RPMI7951 (cell line): Measurements from ENCODE around the gene DCAF10. TPM values are rescaled to one million over a fixed set of nuclear protein-coding genes. Genes with fewer than 3 reads are reported as not detected.
A peak's percentile ranks its signal among the peaks of the same experiment; 100 is the strongest.
"Not testable (repeated sequence)": the region's sequence is repeated elsewhere in the genome, so short reads cannot be mapped to it uniquely, and the experiment has no call there.

ENCODE experiments used
- DNase-seq: peaks from one replicate; pipeline ENCODE4 v3.0.0-alpha.2; 2012; ENCODE audit warnings: low read depth
- total RNA-seq: library from RNA; depleted of rRNA; stranded (reverse); fragments of >200 nt; shearing (Covaris generic); gene quantifications from 2 replicates; pipeline ENCODE4 v1.2.3, GENCODE V29; 2014

The DCAF10 gene
- total RNA-seq, 1 experiment from 2014 or later, result 19.9 TPM

DNA sequence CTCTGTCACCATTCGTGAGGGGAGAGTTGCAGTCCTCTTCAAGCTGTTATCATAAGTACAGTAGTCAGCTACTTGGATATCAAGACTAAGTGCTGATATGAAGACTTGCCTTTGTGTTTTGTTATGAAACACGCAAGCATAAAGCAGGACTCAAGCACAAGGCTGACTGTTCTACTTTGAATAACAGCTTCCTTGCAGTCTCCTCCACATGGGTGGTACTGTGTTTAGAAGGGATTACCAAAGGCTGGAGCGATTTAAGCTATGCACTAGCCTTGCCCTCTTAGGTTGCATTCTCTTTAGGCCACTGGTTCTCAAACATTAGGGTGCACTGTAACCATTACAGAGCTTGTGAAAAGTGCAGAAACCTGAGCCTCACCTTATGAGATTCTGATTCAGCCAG, 61.9 kb downstream of the DCAF10 start:
- DNase-seq, result no peak

- DNase-seq, result no peak
Measured at GRCh38 chr9:37870081-37870798, 69.6 kb downstream of the DCAF10 start.

DNA sequence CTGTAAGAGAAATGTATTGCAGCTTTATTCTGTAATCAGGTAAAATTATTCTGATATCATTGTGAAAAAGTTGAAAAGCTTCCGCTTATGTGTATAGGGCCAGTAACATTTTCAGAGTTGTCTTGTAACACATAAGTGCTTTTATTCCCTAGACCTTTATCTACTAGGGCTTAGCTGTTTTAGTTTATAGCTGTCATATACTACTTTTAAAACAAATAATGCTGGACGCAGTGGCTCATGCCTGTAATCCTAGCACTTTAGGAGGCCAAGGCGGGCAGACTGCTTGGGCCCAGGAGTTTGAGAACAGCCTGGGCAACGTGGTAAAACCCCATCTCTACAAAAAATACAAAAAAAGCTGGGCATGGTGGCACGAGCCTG, 70.2 kb downstream of the DCAF10 start:
- no peak for DNase-seq

- DNase-seq, result no peak
Measured at GRCh38 chr9:37873955-37874354, 73.4 kb downstream of the DCAF10 start.

DNA sequence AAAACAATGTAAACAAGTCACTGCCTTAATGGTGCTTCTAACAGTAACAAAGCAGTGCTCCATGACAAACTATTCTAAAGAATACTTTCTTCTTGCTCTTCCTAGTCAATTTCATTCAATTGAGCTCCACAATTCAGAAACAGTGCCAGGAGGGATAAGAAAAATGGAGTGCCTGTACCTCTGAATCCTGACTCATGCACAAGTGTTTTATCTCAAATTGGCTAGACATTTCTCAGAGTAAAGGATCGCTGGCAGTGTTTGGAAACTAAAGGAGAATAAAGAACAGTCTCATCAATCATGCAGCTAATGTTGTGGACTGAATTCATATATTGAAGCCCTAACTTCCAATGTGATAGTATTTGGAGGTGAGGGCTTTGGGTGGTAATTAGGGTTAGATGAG, 75.8 kb downstream of the DCAF10 start:
- DNase-seq, result no peak

- no peak for DNase-seq
Measured at GRCh38 chr9:37880916-37881479, 80.4 kb downstream of the DCAF10 start.

GRCh38 chr9:37887977-37888583, 87.5 kb downstream of the DCAF10 start:
- not testable (repeated sequence) for DNase-seq

- no peak for DNase-seq
Measured at GRCh38 chr9:37889536-37889935, 88.9 kb downstream of the DCAF10 start.

DNA sequence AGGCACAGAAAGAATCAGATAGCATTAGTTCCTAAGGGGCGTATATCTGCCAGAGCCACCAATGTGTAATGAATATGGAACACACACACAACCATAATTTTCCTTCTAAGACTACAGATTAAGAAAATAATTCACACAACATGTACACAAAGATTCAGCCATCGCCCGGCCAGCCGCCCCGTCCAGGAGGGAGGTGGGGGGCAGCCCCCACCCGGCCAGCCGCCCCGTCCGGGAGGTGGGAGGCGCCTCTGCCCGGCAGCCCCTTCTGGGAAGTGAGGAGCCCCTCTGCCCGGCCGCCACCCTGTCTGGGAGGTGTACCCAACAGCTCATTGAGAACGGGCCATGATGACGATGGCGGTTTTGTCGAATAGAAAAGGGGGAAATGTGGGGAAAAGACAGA, 90.4 kb downstream of the DCAF10 start:
- DNase-seq, result not testable (repeated sequence)

DNA sequence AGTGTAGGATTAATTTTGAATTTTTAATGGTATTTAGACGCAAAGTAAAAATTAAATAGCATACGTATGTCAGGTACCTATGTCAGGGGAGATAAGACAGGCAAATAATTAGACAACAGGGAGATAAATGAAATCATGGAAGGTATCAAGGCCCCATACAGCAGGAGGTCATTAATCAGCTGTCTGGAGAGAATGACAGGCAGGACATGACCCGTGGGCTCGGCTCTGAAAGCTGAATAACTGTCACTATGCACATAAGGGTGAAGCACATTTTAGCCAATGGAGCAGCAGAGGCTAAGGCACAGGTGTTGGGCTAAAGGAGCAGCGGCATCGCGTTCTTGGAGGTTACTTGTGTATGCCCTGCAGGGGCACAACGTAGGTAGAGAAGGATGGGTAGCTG, 91.5 kb downstream of the DCAF10 start:
- DNase-seq, result no peak

- DNase-seq, result no peak
Measured at GRCh38 chr9:37897665-37898064, 97.1 kb downstream of the DCAF10 start.

GRCh38 chr9:37899041-37899440, 98.4 kb downstream of the DCAF10 start:
- DNase-seq, result no peak

GRCh38 chr9:37902131-37902530, 101.5 kb downstream of the DCAF10 start:
- DNase-seq, result no peak

DNA sequence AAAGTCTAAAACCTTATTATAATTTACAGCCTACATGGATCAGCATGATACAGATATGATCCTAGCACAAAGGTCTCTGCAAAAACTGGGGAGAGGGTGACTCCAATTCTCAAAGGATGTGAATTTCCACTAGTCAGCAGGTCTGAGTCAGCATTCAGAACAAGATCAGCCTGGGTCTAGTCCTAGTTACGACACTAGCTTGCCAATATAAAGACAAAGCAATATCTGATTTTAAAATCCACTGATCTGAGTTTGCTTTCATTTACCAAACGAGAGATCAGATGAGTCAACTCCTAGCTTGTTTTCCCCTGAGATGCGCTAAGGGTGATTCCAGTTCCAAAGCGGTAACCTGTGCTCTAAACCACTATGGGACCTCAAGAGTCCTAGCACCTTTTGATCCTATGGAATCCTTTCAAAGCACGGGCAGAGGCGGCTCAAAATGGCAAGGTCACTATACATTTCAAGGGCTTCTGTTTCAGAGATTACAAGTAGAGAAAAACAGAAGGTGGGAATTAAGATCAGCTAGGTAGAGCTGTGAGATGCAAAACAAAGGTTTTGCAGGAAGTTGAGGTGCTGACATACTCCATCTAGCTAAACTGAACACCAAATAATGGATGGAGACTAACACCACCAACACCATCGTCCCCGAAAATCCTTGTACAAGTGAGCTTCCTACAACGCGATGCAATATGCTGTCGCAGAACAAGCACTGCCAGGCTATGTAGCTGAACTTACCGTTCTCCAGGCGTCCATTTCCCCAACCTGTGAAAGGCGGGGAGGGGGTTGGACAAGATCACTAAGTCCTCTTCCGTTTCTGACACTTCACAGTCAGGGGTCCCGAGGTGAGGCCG, 102.4 kb downstream of the DCAF10 start:
- DNase-seq, result peak; percentile 39

DNA sequence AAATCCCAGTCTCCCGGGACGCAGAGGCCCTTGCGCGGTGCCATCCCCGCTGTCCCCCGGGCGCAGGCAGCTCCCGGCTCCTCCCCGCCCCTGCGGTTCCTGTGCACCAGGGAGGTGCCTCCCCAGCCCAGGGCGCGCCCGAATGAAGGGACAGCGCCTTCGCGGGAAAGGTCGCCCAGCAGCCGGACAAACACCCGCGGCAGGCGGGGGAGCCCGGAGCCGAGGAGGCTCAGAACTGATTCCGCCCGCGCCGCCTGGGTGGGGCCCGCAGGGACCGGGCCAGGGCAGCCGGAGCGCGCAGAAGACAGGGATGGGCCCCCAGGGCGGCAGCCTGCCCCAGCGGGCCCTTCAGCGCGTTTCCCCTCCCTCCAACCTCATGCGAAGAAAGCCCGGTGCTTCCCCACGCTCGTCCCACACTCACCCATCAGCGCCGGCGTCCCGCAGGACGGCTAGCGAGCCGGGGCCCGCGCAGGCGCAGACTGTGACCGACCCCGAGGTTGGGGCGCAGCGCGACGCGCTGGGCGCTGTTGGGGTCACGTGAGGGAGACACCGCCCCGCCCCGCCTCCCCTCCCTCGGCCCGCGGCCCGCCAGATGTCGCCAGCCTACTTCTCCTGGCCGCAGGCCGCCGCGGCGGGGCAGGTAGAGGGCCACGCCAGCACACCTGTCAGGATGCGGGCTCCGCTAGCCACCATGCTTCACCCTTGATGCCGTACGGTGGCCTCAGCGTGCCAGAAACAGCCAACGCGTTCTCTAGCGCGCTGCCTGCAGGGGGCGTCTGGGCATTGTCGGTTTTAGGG, 103.2 kb downstream of the DCAF10 start, which contains the start of gene SLC25A51:
Gene SLC25A51 (minus strand): TSS at position 481 of the 798 bp plus-strand sequence. CDS start 15,577 bp downstream, outside the sequence.
- DNase-seq, result peak; percentile 87

GRCh38 chr9:37904445-37905130, 104.0 kb downstream of the DCAF10 start:
- peak; percentile 46 for DNase-seq

- DNase-seq, result no peak
Measured at GRCh38 chr9:37905131-37905505, 104.5 kb downstream of the DCAF10 start.

GRCh38 chr9:37905776-37906175, 105.2 kb downstream of the DCAF10 start:
- no peak for DNase-seq

DNA sequence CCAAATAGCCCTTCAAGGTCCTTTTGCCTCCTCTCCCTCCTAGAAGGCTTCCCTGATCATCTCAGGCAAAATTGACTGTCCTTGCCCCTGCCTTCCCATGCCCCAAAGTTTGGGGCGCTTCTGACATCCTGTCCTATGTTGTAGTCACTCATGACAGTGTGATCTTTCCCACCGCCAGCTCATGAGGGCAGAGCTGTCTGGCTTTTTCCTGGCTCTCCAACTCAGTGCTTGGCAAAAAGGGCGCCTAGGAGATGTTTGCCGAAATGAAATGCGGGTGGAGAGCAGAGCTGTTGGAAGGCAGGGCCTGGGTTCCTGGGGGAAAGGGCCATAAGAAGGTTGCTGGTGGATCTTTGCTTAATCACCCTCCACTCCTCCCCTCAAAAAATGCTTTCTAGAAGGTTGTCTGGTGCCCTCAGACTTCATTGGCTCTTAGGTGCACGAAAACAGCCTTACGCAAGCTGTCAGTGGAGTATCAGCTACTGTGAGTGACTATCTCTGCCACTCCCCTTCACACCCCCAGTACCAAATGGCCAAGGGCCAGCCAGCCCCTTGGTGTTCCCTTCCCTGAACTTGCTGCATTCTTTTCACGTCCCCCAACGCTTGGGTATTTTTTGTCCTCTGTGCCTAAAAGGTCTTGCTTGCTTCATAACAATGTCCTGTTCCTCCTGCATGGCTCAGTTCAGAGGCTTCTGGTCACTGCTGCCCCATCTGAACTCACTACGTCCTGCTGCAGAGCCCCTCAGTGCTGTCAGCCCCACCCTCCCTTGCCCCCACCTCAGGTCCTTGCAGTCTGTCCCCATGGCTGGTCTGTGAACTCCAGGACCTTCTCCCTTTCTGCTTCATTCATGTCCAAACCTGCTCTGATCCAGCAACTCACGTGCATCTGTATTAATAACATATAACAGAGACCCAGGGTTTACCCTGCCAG, 106.0 kb downstream of the DCAF10 start:
- DNase-seq, result no peak

GRCh38 chr9:37908283-37908682, 107.7 kb downstream of the DCAF10 start:
- DNase-seq, result no peak
